ENCODE measurements around the gene CIC.

Gene CIC

GRCh38 chr19:42244347-42245220 lies 24.5 kb upstream of the CIC start:
- Histone ChIP-seq H3K36me3 (ENCODE audit: control insufficient read depth, insufficient read depth, low read length) (peaks cover 40% of the 10 kb centered on the region), H3K9me3 (ENCODE audit: control insufficient read depth, low read length) (no peaks in the 10 kb centered on the region), H3K27ac (ENCODE audit: low read depth, low read length, severe bottlenecking) (peak overlapping the region; percentile 58), H3K4me3 (ENCODE audit: extremely low read depth, insufficient read depth, low read length, poor library complexity, severe bottlenecking) (peak overlapping the region; percentile 58), H3K4me1 (ENCODE audit: control insufficient read depth, insufficient read depth, low read length, poor library complexity, severe bottlenecking) (peaks cover 39% of the 10 kb centered on the region)
- 16 to 17% methylated on average over 37 to 38 of the region's 45 CpGs for WGBS, 2 experiments (ENCODE audit: insufficient coverage in 2 of 2)

- 92 to 95% methylated on average over 8 to 10 of the region's 10 CpGs for WGBS, 2 experiments (ENCODE audit: insufficient coverage in 2 of 2)
- H3K27ac ChIP-seq (ENCODE audit: low read depth, low read length, severe bottlenecking): peak overlapping the region; percentile 58
- no peak overlapping the region for H3K4me3 ChIP-seq (ENCODE audit: extremely low read depth, insufficient read depth, low read length, poor library complexity, severe bottlenecking)
- H3K36me3 ChIP-seq (ENCODE audit: control insufficient read depth, insufficient read depth, low read length): peaks cover 40% of the 10 kb centered on the region
- H3K9me3 ChIP-seq (ENCODE audit: control insufficient read depth, low read length): no peaks in the 10 kb centered on the region
- H3K4me1 ChIP-seq (ENCODE audit: control insufficient read depth, insufficient read depth, low read length, poor library complexity, severe bottlenecking): peaks cover 39% of the 10 kb centered on the region
These were observed 23.8 kb upstream of the CIC start for GRCh38 chr19:42245231-42245630.

GRCh38 chr19:42246143-42246921 lies 22.7 kb upstream of the CIC start:
- Histone ChIP-seq H3K27ac (ENCODE audit: low read depth, low read length, severe bottlenecking) (peak overlapping the region; percentile 73), H3K4me1 (ENCODE audit: control insufficient read depth, insufficient read depth, low read length, poor library complexity, severe bottlenecking) (peaks cover 43% of the 10 kb centered on the region), H3K4me3 (ENCODE audit: extremely low read depth, insufficient read depth, low read length, poor library complexity, severe bottlenecking) (no peak overlapping the region), H3K36me3 (ENCODE audit: control insufficient read depth, insufficient read depth, low read length) (peaks cover 43% of the 10 kb centered on the region), H3K9me3 (ENCODE audit: control insufficient read depth, low read length) (no peaks in the 10 kb centered on the region)
- WGBS, 2 experiments (ENCODE audit: insufficient coverage in 2 of 2): 64 to 67% methylated on average over 3 to 5 of the region's 10 CpGs

GRCh38 chr19:42246922-42247639 lies 22.0 kb upstream of the CIC start:
- Histone ChIP-seq H3K9me3 (ENCODE audit: control insufficient read depth, low read length) (no peaks in the 10 kb centered on the region), H3K27ac (ENCODE audit: low read depth, low read length, severe bottlenecking) (peak overlapping the region; percentile 73), H3K36me3 (ENCODE audit: control insufficient read depth, insufficient read depth, low read length) (peaks cover 49% of the 10 kb centered on the region), H3K4me3 (ENCODE audit: extremely low read depth, insufficient read depth, low read length, poor library complexity, severe bottlenecking) (no peak overlapping the region), H3K4me1 (ENCODE audit: control insufficient read depth, insufficient read depth, low read length, poor library complexity, severe bottlenecking) (peaks cover 51% of the 10 kb centered on the region)
- WGBS, 2 experiments (ENCODE audit: insufficient coverage in 2 of 2): 95 to 98% methylated on average over 5 to 6 of the region's 7 CpGs

- peaks cover 56% of the 10 kb centered on the region for H3K4me1 ChIP-seq (ENCODE audit: control insufficient read depth, insufficient read depth, low read length, poor library complexity, severe bottlenecking)
- no CpG with 5 or more reads among the region's 6 CpGs for WGBS, 2 experiments (ENCODE audit: insufficient coverage in 2 of 2)
- H3K4me3 ChIP-seq (ENCODE audit: extremely low read depth, insufficient read depth, low read length, poor library complexity, severe bottlenecking): no peak overlapping the region
- peaks cover 49% of the 10 kb centered on the region for H3K36me3 ChIP-seq (ENCODE audit: control insufficient read depth, insufficient read depth, low read length)
- peak overlapping the region; percentile 29 for H3K27ac ChIP-seq (ENCODE audit: low read depth, low read length, severe bottlenecking)
- H3K9me3 ChIP-seq (ENCODE audit: control insufficient read depth, low read length): no peaks in the 10 kb centered on the region
These were observed 21.3 kb upstream of the CIC start for GRCh38 chr19:42247640-42248199.

GRCh38 chr19:42248270-42249148 lies 20.5 kb upstream of the CIC start:
- H3K36me3 ChIP-seq (ENCODE audit: control insufficient read depth, insufficient read depth, low read length): peaks cover 49% of the 10 kb centered on the region
- no peak overlapping the region for H3K27ac ChIP-seq (ENCODE audit: low read depth, low read length, severe bottlenecking)
- 96% methylated on average over 33 to 39 of the region's 41 CpGs for WGBS, 2 experiments (ENCODE audit: insufficient coverage in 2 of 2)
- peaks cover 56% of the 10 kb centered on the region for H3K4me1 ChIP-seq (ENCODE audit: control insufficient read depth, insufficient read depth, low read length, poor library complexity, severe bottlenecking)
- no peaks in the 10 kb centered on the region for H3K9me3 ChIP-seq (ENCODE audit: control insufficient read depth, low read length)
- no peak overlapping the region for H3K4me3 ChIP-seq (ENCODE audit: extremely low read depth, insufficient read depth, low read length, poor library complexity, severe bottlenecking)

- Histone ChIP-seq H3K4me3 (ENCODE audit: extremely low read depth, insufficient read depth, low read length, poor library complexity, severe bottlenecking) (no peak overlapping the region), H3K27ac (ENCODE audit: low read depth, low read length, severe bottlenecking) (no peak overlapping the region)
- WGBS, 2 experiments (ENCODE audit: insufficient coverage in 2 of 2): 96 to 98% methylated on average over 25 to 35 of the region's 36 CpGs
These were observed 19.8 kb upstream of the CIC start for GRCh38 chr19:42249149-42249750.

GRCh38 chr19:42249769-42250168 lies 19.3 kb upstream of the CIC start:
- Histone ChIP-seq H3K9me3 (ENCODE audit: control insufficient read depth, low read length) (no peaks in the 10 kb centered on the region), H3K27ac (ENCODE audit: low read depth, low read length, severe bottlenecking) (no peak overlapping the region), H3K4me1 (ENCODE audit: control insufficient read depth, insufficient read depth, low read length, poor library complexity, severe bottlenecking) (peaks cover 52% of the 10 kb centered on the region), H3K36me3 (ENCODE audit: control insufficient read depth, insufficient read depth, low read length) (peaks cover 49% of the 10 kb centered on the region), H3K4me3 (ENCODE audit: extremely low read depth, insufficient read depth, low read length, poor library complexity, severe bottlenecking) (no peak overlapping the region)
- 90 to 98% methylated on average over 5 of the region's 6 CpGs for WGBS, 2 experiments (ENCODE audit: insufficient coverage in 2 of 2)

More at GRCh38 chr19:42249149-42249750, 19.8 kb upstream of the CIC start:
- no peaks in the 10 kb centered on the region for H3K9me3 ChIP-seq (ENCODE audit: control insufficient read depth, low read length)
- peaks cover 52% of the 10 kb centered on the region for H3K4me1 ChIP-seq (ENCODE audit: control insufficient read depth, insufficient read depth, low read length, poor library complexity, severe bottlenecking)
- peaks cover 49% of the 10 kb centered on the region for H3K36me3 ChIP-seq (ENCODE audit: control insufficient read depth, insufficient read depth, low read length)

GRCh38 chr19:42250183-42250665 lies 18.8 kb upstream of the CIC start:
- Histone ChIP-seq H3K27ac (ENCODE audit: low read depth, low read length, severe bottlenecking) (no peak overlapping the region), H3K4me1 (ENCODE audit: control insufficient read depth, insufficient read depth, low read length, poor library complexity, severe bottlenecking) (peaks cover 49% of the 10 kb centered on the region)
- WGBS, 2 experiments (ENCODE audit: insufficient coverage in 2 of 2): 95 to 98% methylated on average over 14 to 15 of the region's 15 CpGs

More at GRCh38 chr19:42250183-42250665, 18.8 kb upstream of the CIC start:
- H3K36me3 ChIP-seq (ENCODE audit: control insufficient read depth, insufficient read depth, low read length): peaks cover 49% of the 10 kb centered on the region
- H3K4me3 ChIP-seq (ENCODE audit: extremely low read depth, insufficient read depth, low read length, poor library complexity, severe bottlenecking): no peak overlapping the region
- H3K9me3 ChIP-seq (ENCODE audit: control insufficient read depth, low read length): no peaks in the 10 kb centered on the region
